Measurements from ENCODE around the gene TMA7.

Gene TMA7

GRCh38 chr3:48437812-48438211, 2.2 kb upstream of the TMA7 start:
- Histone ChIP-seq H3K4me3 (ENCODE audit: low read length) (no peak overlapping the region), H3K9ac (ENCODE audit: low read length) (no peak overlapping the region), H3K79me2 (ENCODE audit: low read length) (peaks cover 36% of the 10 kb centered on the region), H3K27ac (ENCODE audit: low read length) (no peak overlapping the region), H3K9me3 (replicated peaks; ENCODE audit: insufficient read depth, low read length) (no peaks in the 10 kb centered on the region), H3K9me2 (replicated peaks; ENCODE audit: insufficient read depth, low read length) (no peaks in the 10 kb centered on the region), H3F3A (ENCODE audit: insufficient read depth, low read length) (peaks cover 8% of the 10 kb centered on the region; the same call in 1 of the 2 replicates), H3K4me1 (ENCODE audit: low read length) (peaks cover 12% of the 10 kb centered on the region), H3K4me2 (ENCODE audit: low read depth, low read length) (no peak overlapping the region), H3K36me3 (replicated peaks; ENCODE audit: insufficient read depth, low read length) (no peaks in the 10 kb centered on the region), H2AFZ (ENCODE audit: low read length) (no peak overlapping the region), H4K20me1 (ENCODE audit: insufficient read depth, low read length) (no peaks in the 10 kb centered on the region), H3K27me3 (replicated peaks; ENCODE audit: insufficient read depth, low read length) (no peaks in the 10 kb centered on the region)
- TF ChIP-seq CTCF (IDR thresholded peaks at IDR 0.05; ENCODE audit: low read length) (no peak), EZH2 (optimal IDR thresholded peaks at IDR 0.05; ENCODE audit: low read depth, low read length) (no peak), EZH2phosphoT487 (IDR thresholded peaks at IDR 0.05; ENCODE audit: low read length) (no peak)
- DNase-seq = no peak

GRCh38 chr3:48440590-48440958, 517 bp downstream of the TMA7 start:
- H3F3A ChIP-seq (ENCODE audit: insufficient read depth, low read length) = peaks cover 25% of the 10 kb centered on the region
- peak overlapping the region; percentile 18 for H2AFZ ChIP-seq (ENCODE audit: low read length)
- peak overlapping the region; percentile 65; the same call in 1 of the 2 replicates for H3K27ac ChIP-seq (ENCODE audit: low read length)
- H3K4me2 ChIP-seq (ENCODE audit: low read depth, low read length) = peak overlapping the region; percentile 84
- no peaks in the 10 kb centered on the region for H3K9me2 ChIP-seq (replicated peaks; ENCODE audit: insufficient read depth, low read length)
- H3K4me3 ChIP-seq (ENCODE audit: low read length) = peak overlapping the region; percentile 98
- no peaks in the 10 kb centered on the region for H3K36me3 ChIP-seq (replicated peaks; ENCODE audit: insufficient read depth, low read length)
- peaks cover 13% of the 10 kb centered on the region for H3K4me1 ChIP-seq (ENCODE audit: low read length)
- no peaks in the 10 kb centered on the region for H4K20me1 ChIP-seq (ENCODE audit: insufficient read depth, low read length)
- TF ChIP-seq EZH2phosphoT487 (IDR thresholded peaks at IDR 0.05; ENCODE audit: low read length) (no peak), EZH2 (optimal IDR thresholded peaks at IDR 0.05; ENCODE audit: low read depth, low read length) (no peak), CTCF (IDR thresholded peaks at IDR 0.05; ENCODE audit: low read length) (no peak)
- peak overlapping the region; percentile 85 for H3K9ac ChIP-seq (ENCODE audit: low read length)
- H3K9me3 ChIP-seq (replicated peaks; ENCODE audit: insufficient read depth, low read length) = no peaks in the 10 kb centered on the region
- peaks cover 33% of the 10 kb centered on the region for H3K79me2 ChIP-seq (ENCODE audit: low read length)
- no peaks in the 10 kb centered on the region for H3K27me3 ChIP-seq (replicated peaks; ENCODE audit: insufficient read depth, low read length)
- DNase-seq = peak; percentile 16

- no peaks in the 10 kb centered on the region for H4K20me1 ChIP-seq (ENCODE audit: insufficient read depth, low read length)
- no peak overlapping the region for H3K4me3 ChIP-seq (ENCODE audit: low read length)
- H3K27ac ChIP-seq (ENCODE audit: low read length) = no peak overlapping the region
- H3K9me2 ChIP-seq (replicated peaks; ENCODE audit: insufficient read depth, low read length) = no peaks in the 10 kb centered on the region
- TF ChIP-seq CTCF (IDR thresholded peaks at IDR 0.05; ENCODE audit: low read length) (no peak), EZH2phosphoT487 (IDR thresholded peaks at IDR 0.05; ENCODE audit: low read length) (no peak), EZH2 (optimal IDR thresholded peaks at IDR 0.05; ENCODE audit: low read depth, low read length) (no peak)
- H3K4me2 ChIP-seq (ENCODE audit: low read depth, low read length) = peak overlapping the region; percentile 84; the same call in 1 of the 2 replicates
- no peak for DNase-seq
- no peaks in the 10 kb centered on the region for H3K27me3 ChIP-seq (replicated peaks; ENCODE audit: insufficient read depth, low read length)
- no peaks in the 10 kb centered on the region for H3K9me3 ChIP-seq (replicated peaks; ENCODE audit: insufficient read depth, low read length)
- no peak overlapping the region for H3K9ac ChIP-seq (ENCODE audit: low read length)
- peaks cover 41% of the 10 kb centered on the region for H3K79me2 ChIP-seq (ENCODE audit: low read length)
- peaks cover 18% of the 10 kb centered on the region for H3K4me1 ChIP-seq (ENCODE audit: low read length)
- H2AFZ ChIP-seq (ENCODE audit: low read length) = no peak overlapping the region
- no peaks in the 10 kb centered on the region for H3K36me3 ChIP-seq (replicated peaks; ENCODE audit: insufficient read depth, low read length)
- H3F3A ChIP-seq (ENCODE audit: insufficient read depth, low read length) = peaks cover 25% of the 10 kb centered on the region
Measured at GRCh38 chr3:48441940-48442339, 1.9 kb downstream of the TMA7 start.
